ENCODE results near the gene TSFM.

The TSFM gene

DNA sequence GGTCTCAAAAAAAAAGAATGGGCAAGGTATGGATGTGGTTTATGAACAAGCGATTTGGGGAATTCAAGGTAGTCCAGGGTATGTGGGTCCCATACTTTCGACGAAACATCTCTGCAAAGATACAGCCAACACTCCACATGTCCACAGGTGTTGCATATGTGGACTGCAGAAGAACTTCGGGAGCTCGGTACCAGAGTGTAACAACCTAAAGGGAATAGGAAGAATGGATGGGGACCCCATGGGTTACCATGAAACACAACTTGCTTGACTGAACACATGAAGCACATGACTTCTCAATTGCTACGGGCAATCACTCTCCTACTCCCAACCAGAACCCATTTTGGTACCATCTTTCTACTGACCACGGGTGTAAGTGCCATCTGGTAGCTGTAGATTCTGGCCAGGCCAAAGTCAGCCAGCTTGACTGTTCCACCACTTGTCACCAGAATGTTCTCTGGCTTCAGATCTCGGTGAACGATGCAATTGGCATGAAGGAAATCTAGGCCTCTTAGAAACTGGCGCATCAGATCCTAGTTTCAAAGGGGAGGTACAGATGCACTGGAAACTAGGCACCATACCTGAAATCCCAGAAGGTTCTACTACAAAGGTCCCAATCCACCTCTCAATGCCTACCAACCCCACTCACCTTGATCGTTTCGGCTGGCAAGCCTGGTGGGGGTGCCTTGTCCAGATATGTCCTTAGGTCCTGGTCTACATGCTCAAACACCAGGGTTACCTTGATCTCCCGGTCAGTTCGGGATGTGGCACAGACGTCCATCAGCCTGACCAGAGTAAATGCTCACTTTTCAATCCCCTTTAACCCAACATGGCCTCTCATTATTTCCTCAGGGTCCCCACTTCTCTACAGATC, 31.8 kb upstream of the TSFM start:
- H3K36me3 ChIP-seq (ENCODE audit: control insufficient read depth, low read depth, low read length): peaks cover 41% of the 10 kb centered on the region
- H3K4me1 ChIP-seq (ENCODE audit: control insufficient read depth, low read depth, low read length): peaks cover 11% of the 10 kb centered on the region
- H3K27ac ChIP-seq (ENCODE audit: low read length): peak overlapping the region; percentile 88
- peak overlapping the region; percentile 99 for H3K4me3 ChIP-seq (ENCODE audit: low read length)
- no peaks in the 10 kb centered on the region for H3K9me3 ChIP-seq (ENCODE audit: control insufficient read depth, low read depth, low read length)
- peaks cover 22% of the 10 kb centered on the region for H3K27me3 ChIP-seq (ENCODE audit: control insufficient read depth, insufficient read depth, low read length)
- H3K9ac ChIP-seq (ENCODE audit: low read length): peak overlapping the region; percentile 100

DNA sequence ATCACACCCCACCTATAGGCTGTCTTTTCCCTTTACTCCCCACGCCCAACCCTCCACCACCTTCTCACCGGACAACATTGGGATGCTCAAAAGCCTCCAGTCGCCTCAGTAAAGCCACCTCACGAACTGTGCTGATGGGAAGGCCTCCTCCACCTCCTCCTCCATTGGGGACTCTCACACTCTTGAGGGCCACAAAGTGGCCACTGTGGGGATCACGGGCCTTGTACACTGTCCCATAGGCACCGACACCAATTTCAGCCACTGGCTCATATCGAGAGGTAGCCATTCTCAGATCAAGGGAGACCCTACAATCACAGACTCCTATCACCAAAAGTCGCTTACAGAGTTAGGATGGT, 31.2 kb upstream of the TSFM start:
- Histone ChIP-seq H3K4me1 (ENCODE audit: control insufficient read depth, low read depth, low read length) (peaks cover 15% of the 10 kb centered on the region), H3K36me3 (ENCODE audit: control insufficient read depth, low read depth, low read length) (peaks cover 39% of the 10 kb centered on the region), H3K9ac (ENCODE audit: low read length) (peak overlapping the region; percentile 100), H3K4me3 (ENCODE audit: low read length) (peak overlapping the region; percentile 99), H3K27ac (ENCODE audit: low read length) (peak overlapping the region; percentile 88), H3K27me3 (ENCODE audit: control insufficient read depth, insufficient read depth, low read length) (peaks cover 28% of the 10 kb centered on the region), H3K9me3 (ENCODE audit: control insufficient read depth, low read depth, low read length) (no peaks in the 10 kb centered on the region)

- Histone ChIP-seq H3K9ac (ENCODE audit: low read length) (peak within 1 kb of the TSS; percentile 100), H3K4me3 (ENCODE audit: low read length) (peak within 1 kb of the TSS; percentile 99), H3K4me1 (ENCODE audit: control insufficient read depth, low read depth, low read length) (peaks cover 17% of the 10 kb centered on the region), H3K27me3 (ENCODE audit: control insufficient read depth, insufficient read depth, low read length) (peaks cover 35% of the 10 kb centered on the region), H3K9me3 (ENCODE audit: control insufficient read depth, low read depth, low read length) (no peaks in the 10 kb centered on the region), H3K36me3 (ENCODE audit: control insufficient read depth, low read depth, low read length) (peaks cover 33% of the 10 kb centered on the region), H3K27ac (ENCODE audit: low read length) (peak within 1 kb of the TSS; percentile 88)
Measured at GRCh38 chr12:57751788-57752667, 30.6 kb upstream of the TSFM start, which contains the start of gene CDK4. Gene CDK4, minus strand, starts transcription at chr12:57752310. Its CDS starts 593 bp downstream, at chr12:57751717.

GRCh38 chr12:57752668-57753000, 30.0 kb upstream of the TSFM start:
- Histone ChIP-seq H3K4me1 (ENCODE audit: control insufficient read depth, low read depth, low read length) (peaks cover 17% of the 10 kb centered on the region), H3K27ac (ENCODE audit: low read length) (no peak overlapping the region), H3K36me3 (ENCODE audit: control insufficient read depth, low read depth, low read length) (peaks cover 27% of the 10 kb centered on the region), H3K9me3 (ENCODE audit: control insufficient read depth, low read depth, low read length) (no peaks in the 10 kb centered on the region), H3K27me3 (ENCODE audit: control insufficient read depth, insufficient read depth, low read length) (peaks cover 41% of the 10 kb centered on the region), H3K9ac (ENCODE audit: low read length) (no peak overlapping the region), H3K4me3 (ENCODE audit: low read length) (peak overlapping the region; percentile 43)

- H3K9ac ChIP-seq (ENCODE audit: low read length): no peak overlapping the region
- H3K36me3 ChIP-seq (ENCODE audit: control insufficient read depth, low read depth, low read length): peaks cover 18% of the 10 kb centered on the region
- H3K9me3 ChIP-seq (ENCODE audit: control insufficient read depth, low read depth, low read length): no peaks in the 10 kb centered on the region
- no peak overlapping the region for H3K27ac ChIP-seq (ENCODE audit: low read length)
- peak overlapping the region; percentile 74 for H3K4me3 ChIP-seq (ENCODE audit: low read length)
- H3K27me3 ChIP-seq (ENCODE audit: control insufficient read depth, insufficient read depth, low read length): peaks cover 44% of the 10 kb centered on the region
- peaks cover 17% of the 10 kb centered on the region for H3K4me1 ChIP-seq (ENCODE audit: control insufficient read depth, low read depth, low read length)
Measured at GRCh38 chr12:57753756-57754337, 28.7 kb upstream of the TSFM start.

GRCh38 chr12:57754411-57755193, 28.0 kb upstream of the TSFM start, which contains the start of gene MARCHF9:
Gene MARCHF9, plus strand, starts transcription at chr12:57755103. Its CDS starts 426 bp downstream, at chr12:57755529.
- Histone ChIP-seq H3K4me3 (ENCODE audit: low read length) (peak within 1 kb of the TSS; percentile 74), H3K27me3 (ENCODE audit: control insufficient read depth, insufficient read depth, low read length) (peaks cover 44% of the 10 kb centered on the region), H3K4me1 (ENCODE audit: control insufficient read depth, low read depth, low read length) (peaks cover 17% of the 10 kb centered on the region), H3K27ac (ENCODE audit: low read length) (no peak within 1 kb of the TSS), H3K36me3 (ENCODE audit: control insufficient read depth, low read depth, low read length) (peaks cover 10% of the 10 kb centered on the region), H3K9ac (ENCODE audit: low read length) (no peak within 1 kb of the TSS), H3K9me3 (ENCODE audit: control insufficient read depth, low read depth, low read length) (no peaks in the 10 kb centered on the region)

DNA sequence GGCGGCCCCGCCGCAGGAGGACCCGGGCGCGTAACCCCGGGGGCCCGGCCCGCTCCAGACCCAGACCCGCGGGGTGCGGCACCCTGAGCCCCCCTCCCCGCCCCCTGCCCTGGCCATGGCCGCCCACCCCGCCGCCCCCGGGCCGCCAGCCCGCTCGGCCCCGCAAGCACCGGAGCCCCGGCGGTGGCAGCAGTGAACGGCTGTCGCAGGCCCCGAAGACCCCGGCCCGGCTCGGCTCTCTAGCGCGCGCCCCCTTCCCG, 27.5 kb upstream of the TSFM start:
- Histone ChIP-seq H3K4me1 (ENCODE audit: control insufficient read depth, low read depth, low read length) (peaks cover 17% of the 10 kb centered on the region), H3K27ac (ENCODE audit: low read length) (no peak overlapping the region), H3K27me3 (ENCODE audit: control insufficient read depth, insufficient read depth, low read length) (peaks cover 44% of the 10 kb centered on the region), H3K36me3 (ENCODE audit: control insufficient read depth, low read depth, low read length) (peaks cover 8% of the 10 kb centered on the region), H3K9ac (ENCODE audit: low read length) (no peak overlapping the region), H3K4me3 (ENCODE audit: low read length) (no peak overlapping the region), H3K9me3 (ENCODE audit: control insufficient read depth, low read depth, low read length) (no peaks in the 10 kb centered on the region)

DNA sequence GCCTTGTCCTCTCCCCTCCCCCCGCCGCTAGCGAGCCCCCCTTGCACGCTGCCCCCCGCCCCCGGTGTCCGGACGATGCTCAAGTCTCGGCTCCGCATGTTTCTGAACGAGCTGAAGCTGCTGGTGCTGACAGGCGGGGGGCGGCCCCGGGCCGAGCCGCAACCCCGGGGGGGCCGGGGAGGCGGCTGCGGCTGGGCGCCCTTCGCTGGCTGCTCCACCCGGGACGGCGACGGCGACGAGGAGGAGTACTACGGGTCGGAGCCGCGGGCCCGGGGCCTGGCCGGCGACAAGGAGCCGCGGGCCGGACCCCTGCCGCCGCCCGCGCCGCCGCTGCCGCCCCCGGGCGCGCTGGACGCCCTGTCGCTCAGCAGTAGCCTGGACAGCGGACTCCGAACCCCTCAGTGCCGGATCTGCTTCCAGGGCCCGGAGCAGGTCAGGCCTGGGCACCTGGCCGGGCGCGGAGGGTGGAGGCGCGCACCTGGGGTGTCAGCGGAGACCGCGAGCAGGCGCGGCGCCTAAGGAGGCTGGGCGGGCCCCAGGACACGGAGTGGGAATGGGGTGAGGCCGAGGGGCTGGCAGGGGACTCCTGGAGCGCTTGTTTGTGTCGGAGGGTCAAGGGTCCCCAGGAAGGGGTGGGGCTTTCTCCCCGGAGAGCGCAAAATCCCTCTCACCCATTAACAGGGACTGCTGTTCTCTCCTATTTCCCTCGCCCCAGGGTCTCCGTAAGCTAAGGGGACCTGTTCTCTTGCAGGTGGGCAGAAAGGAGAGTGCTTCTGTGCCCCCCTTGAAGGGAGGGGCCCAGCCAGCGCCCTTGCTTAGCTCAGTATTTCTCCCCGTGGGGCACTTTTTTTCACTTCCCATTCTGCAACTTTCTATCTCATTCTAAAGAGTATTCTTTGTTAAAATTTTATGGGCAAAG, 26.9 kb upstream of the TSFM start:
- H3K9ac ChIP-seq (ENCODE audit: low read length): no peak overlapping the region
- peak overlapping the region; percentile 48 for H3K4me3 ChIP-seq (ENCODE audit: low read length)
- no peak overlapping the region for H3K27ac ChIP-seq (ENCODE audit: low read length)
- H3K4me1 ChIP-seq (ENCODE audit: control insufficient read depth, low read depth, low read length): peaks cover 17% of the 10 kb centered on the region
- H3K9me3 ChIP-seq (ENCODE audit: control insufficient read depth, low read depth, low read length): no peaks in the 10 kb centered on the region
- peaks cover 2% of the 10 kb centered on the region for H3K36me3 ChIP-seq (ENCODE audit: control insufficient read depth, low read depth, low read length)
- H3K27me3 ChIP-seq (ENCODE audit: control insufficient read depth, insufficient read depth, low read length): peaks cover 44% of the 10 kb centered on the region

DNA sequence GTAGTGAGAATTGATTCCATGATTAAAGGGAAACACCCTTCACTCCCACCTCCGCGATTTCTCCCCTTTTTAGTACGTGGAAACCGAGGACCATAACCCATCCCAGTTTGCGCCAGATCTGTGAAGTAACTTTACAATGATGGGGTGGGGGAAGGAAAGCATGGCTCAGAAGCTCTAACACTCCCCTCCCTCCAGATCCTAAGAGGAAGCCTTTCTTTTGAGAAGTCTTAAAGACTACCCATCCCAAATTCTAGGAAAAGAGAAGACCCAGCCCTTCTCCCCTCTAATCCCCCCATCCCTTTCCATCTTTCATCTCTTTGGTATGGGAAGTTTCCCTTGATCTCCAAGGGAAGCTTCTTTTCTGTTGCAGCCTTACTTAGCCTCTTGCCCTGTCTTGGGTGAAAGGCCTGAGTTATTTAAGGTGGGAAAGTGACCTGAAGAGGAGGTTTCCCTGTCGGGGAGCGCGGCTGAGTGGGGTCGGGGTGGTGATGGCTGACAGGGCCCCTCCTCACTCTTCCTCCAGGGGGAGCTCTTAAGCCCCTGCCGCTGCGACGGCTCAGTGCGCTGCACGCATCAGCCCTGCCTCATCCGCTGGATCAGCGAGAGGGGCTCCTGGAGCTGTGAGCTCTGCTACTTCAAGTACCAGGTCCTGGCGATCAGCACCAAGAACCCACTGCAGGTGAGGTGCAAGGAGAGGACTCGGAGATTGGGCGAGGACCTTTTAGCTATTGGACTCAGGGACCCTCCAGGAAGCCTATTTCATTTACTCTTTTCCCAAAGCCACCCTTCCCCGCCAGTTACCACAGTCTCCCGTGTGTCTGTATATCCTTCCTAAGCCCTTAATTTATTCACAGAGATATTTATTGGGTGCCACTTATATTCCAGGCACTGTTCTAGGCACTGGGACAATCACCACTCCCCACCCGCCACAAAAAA, 25.9 kb upstream of the TSFM start:
- Histone ChIP-seq H3K4me3 (ENCODE audit: low read length) (peak overlapping the region; percentile 48), H3K27ac (ENCODE audit: low read length) (no peak overlapping the region), H3K4me1 (ENCODE audit: control insufficient read depth, low read depth, low read length) (peaks cover 17% of the 10 kb centered on the region), H3K27me3 (ENCODE audit: control insufficient read depth, insufficient read depth, low read length) (peaks cover 44% of the 10 kb centered on the region), H3K9me3 (ENCODE audit: control insufficient read depth, low read depth, low read length) (no peaks in the 10 kb centered on the region), H3K9ac (ENCODE audit: low read length) (no peak overlapping the region), H3K36me3 (ENCODE audit: control insufficient read depth, low read depth, low read length) (no peaks in the 10 kb centered on the region)
